Myometrial cell (primary cell): Measurements from ENCODE around the gene SLC6A6. TPM values are rescaled to one million over a fixed set of nuclear protein-coding genes. Genes with fewer than 3 reads are reported as not detected.

Source experiments
- total RNA-seq: library from RNA; depleted of rRNA; stranded (reverse); fragments of >200 nt; gene quantifications from 2 replicates; pipeline ENCODE4 v1.2.3, GENCODE V29; 2015

SLC6A6 gene
- total RNA-seq, result 7.5 and 8.9 TPM in 2 replicates

GRCh38 chr3:14402304-14402811 lies at the start of gene SLC6A6:
Gene SLC6A6 (plus strand): TSS chr3:14402606. CDS start chr3:14443635, 41,029 bp downstream.

Other genes with a start within 250 kb of the SLC6A6 start
- 42.0 and 46.1 TPM in 2 replicates for gene XPC, start 224.0 kb upstream of the SLC6A6 start, total RNA-seq
- 16.3 and 17.6 TPM in 2 replicates for gene LSM3, start 223.8 kb upstream of the SLC6A6 start, total RNA-seq
- gene GRIP2, start 137.7 kb downstream of the SLC6A6 start, total RNA-seq, result under 0.01 and 0.35 TPM in 2 replicates
- gene CCDC174, start 249.2 kb downstream of the SLC6A6 start, total RNA-seq, result 5.2 and 52.3 TPM in 2 replicates